GM23338 (cell line): ENCODE measurements around the gene SRSF5. TPM values are rescaled to one million over a fixed set of nuclear protein-coding genes. Genes with fewer than 3 reads are reported as not detected.

Experiments
- ATAC-seq: fragments of 200-7000 bp; cut with Tn5 transposase; 3 replicates; pipeline ENCODE4 v1.9.1; 2020
- DNase-seq: peaks from one replicate; pipeline ENCODE4 v3.0.0-alpha.2; 2015; ENCODE audit warnings: low spot score
- H2AFZ ChIP-seq: fragments of 200-600 bp; sonication (generic); 2 replicates; pipeline ENCODE4 v1.8.0; 2016; ENCODE audit warnings: antibody characterized with exemption, mild to moderate bottlenecking, moderate library complexity
- H3F3A ChIP-seq: fragments of 200-600 bp; sonication (generic); replicated peaks from 2 replicates; pipeline ENCODE4 v1.8.0; 2017; ENCODE audit warnings: antibody characterized with exemption, mixed run types, low read depth
- H3K27ac ChIP-seq: fragments of 200-600 bp; sonication (generic); 2 replicates; pipeline ENCODE4 v1.6.1; 2016; ENCODE audit warnings: low read depth
- H3K27me3 ChIP-seq: fragments of 200-600 bp; sonication (generic); 2 replicates; pipeline ENCODE4 v1.8.0; 2016; ENCODE audit warnings: mild to moderate bottlenecking, mixed run types, moderate library complexity; ENCODE audit not compliant: insufficient read depth
- H3K36me3 ChIP-seq: fragments of 200-600 bp; sonication (generic); 2 replicates; pipeline ENCODE4 v1.8.0; 2016; ENCODE audit warnings: mild to moderate bottlenecking; ENCODE audit not compliant: insufficient read depth
- H3K4me1 ChIP-seq: fragments of 200-600 bp; sonication (generic); 2 replicates; pipeline ENCODE4 v1.8.0; 2016; ENCODE audit warnings: mild to moderate bottlenecking, moderate library complexity; ENCODE audit not compliant: insufficient read depth
- H3K4me2 ChIP-seq: fragments of 200-600 bp; sonication (generic); 2 replicates; pipeline ENCODE4 v1.7.1; 2017; ENCODE audit warnings: mixed run types
- H3K4me3 ChIP-seq: fragments of 200-600 bp; sonication (generic); 2 replicates; pipeline ENCODE4 v1.6.1; 2016; ENCODE audit warnings: mixed run types
- H3K79me2 ChIP-seq: fragments of 200-600 bp; sonication (generic); replicated peaks from 2 replicates; pipeline ENCODE4 v1.8.0; 2017; ENCODE audit warnings: mild to moderate bottlenecking; ENCODE audit not compliant: insufficient read depth
- H3K9me2 ChIP-seq: fragments of 200-600 bp; sonication (generic); 2 replicates; pipeline ENCODE4 v1.8.0; 2017; ENCODE audit not compliant: insufficient read depth
- H4K20me1 ChIP-seq: fragments of 200-600 bp; sonication (generic); replicated peaks from 2 replicates; pipeline ENCODE4 v1.8.0; 2017; ENCODE audit warnings: mild to moderate bottlenecking; ENCODE audit not compliant: insufficient read depth
- H3K27ac Mint-ChIP-seq: 2 replicates; pipeline ENCODE4 v1.8.0; 2020; ENCODE audit warnings: inconsistent platforms, mild to moderate bottlenecking, moderate library complexity, mixed read lengths
- H3K27me3 Mint-ChIP-seq: 3 replicates; pipeline ENCODE4 v1.8.0; 2022; ENCODE audit warnings: low read depth, mild to moderate bottlenecking, moderate library complexity, mixed read lengths, inconsistent platforms; ENCODE audit not compliant: insufficient read depth, poor library complexity
- H3K36me3 Mint-ChIP-seq: 3 replicates; pipeline ENCODE4 v1.8.0; 2021; ENCODE audit warnings: low read depth, mild to moderate bottlenecking, inconsistent platforms, moderate library complexity, mixed read lengths
- H3K4me1 Mint-ChIP-seq: 3 replicates; pipeline ENCODE4 v1.8.0; 2020; ENCODE audit warnings: mild to moderate bottlenecking, inconsistent platforms, mixed read lengths
- H3K4me3 Mint-ChIP-seq: 3 replicates; pipeline ENCODE4 v1.8.0; 2021; ENCODE audit warnings: moderate library complexity, mild to moderate bottlenecking, inconsistent platforms, mixed read lengths
- H3K9me3 Mint-ChIP-seq: 3 replicates; pipeline ENCODE4 v1.8.0; 2020; ENCODE audit warnings: moderate library complexity, mild to moderate bottlenecking, inconsistent platforms, mixed read lengths
- CREB1 ChIP-seq: fragments of 250-450 bp; sonication (Bioruptor Pico); IDR thresholded peaks from 2 replicates; pipeline ENCODE4 v1.5.0; 2020; ENCODE audit warnings: low read depth, mild to moderate bottlenecking, moderate library complexity
- CTCF ChIP-seq, 2 experiments: fragments of 200-600 bp in 1 of 2; sonication (generic) in 1 of 2; conservative IDR thresholded peaks; 2 replicates each; pipeline versions ENCODE4 v1.5.1 to v1.6.1; 2016 to 2017; ENCODE audit warnings: antibody characterized with exemption in 2 of 2, low read depth in 2 of 2, mild to moderate bottlenecking in 2 of 2, moderate library complexity in 1 of 2
- ETS1 ChIP-seq: IDR thresholded peaks from 2 replicates; pipeline ENCODE4 v1.6.1; 2016; ENCODE audit warnings: antibody characterized with exemption
- EZH2 ChIP-seq: fragments of 200-600 bp; sonication (generic); IDR thresholded peaks from one replicate; pipeline ENCODE4 v1.8.0; 2017; ENCODE audit warnings: antibody characterized with exemption, mild to moderate bottlenecking, low read depth; ENCODE audit not compliant: unreplicated experiment
- JUNB ChIP-seq: IDR thresholded peaks from one replicate; pipeline ENCODE4 v1.6.1; 2016; ENCODE audit warnings: antibody characterized with exemption; ENCODE audit not compliant: unreplicated experiment
- POLR2AphosphoS5 ChIP-seq: IDR thresholded peaks from 2 replicates; pipeline ENCODE4 v1.6.1; 2016; ENCODE audit warnings: antibody characterized with exemption, low read depth
- REST ChIP-seq: IDR thresholded peaks from one replicate; pipeline ENCODE4 v1.6.1; 2018; ENCODE audit warnings: antibody characterized with exemption; ENCODE audit not compliant: unreplicated experiment
- STAT1 ChIP-seq: IDR thresholded peaks from one replicate; pipeline ENCODE4 v1.6.1; 2016; ENCODE audit warnings: antibody characterized with exemption; ENCODE audit not compliant: unreplicated experiment
- ZNF114 ChIP-seq: fragments of 250-450 bp; sonication (Bioruptor Pico); IDR thresholded peaks from 2 replicates; pipeline ENCODE4 v1.5.0; 2020; ENCODE audit warnings: mild to moderate bottlenecking, moderate library complexity
- ZNF462 ChIP-seq: fragments of 250-450 bp; sonication (Bioruptor Pico); IDR thresholded peaks from 2 replicates; pipeline ENCODE4 v1.5.0; 2020; ENCODE audit warnings: mild to moderate bottlenecking, moderate library complexity
- polyA plus RNA-seq: library from polyadenylated mRNA; unstranded; fragments of >200 nt; fragmentation: Nextera tagmentation; extraction: Ambion mirVana; gene quantifications from 2 replicates; pipeline ENCODE4 v1.2.1, GENCODE V29; 2016
- total RNA-seq: library from RNA; depleted of rRNA; stranded (reverse); fragments of >200 nt; shearing (Covaris generic); gene quantifications from 2 replicates; pipeline ENCODE4 v1.2.3, GENCODE V29; 2014

SRSF5 gene
- total and polyA plus RNA-seq, 2 experiments from 2014 or later, result 172 to 389 TPM

- H3K79me2 ChIP-seq, result no peaks in the 10 kb centered on the region
- no peaks in the 10 kb centered on the region for H3K36me3 ChIP-seq
- no peaks in the 10 kb centered on the region for H3K9me2 ChIP-seq
- H3K27ac ChIP-seq, result no peak overlapping the region
- Mint-ChIP-seq H3K27me3 (peaks cover 9% of the 10 kb centered on the region), H3K36me3 (no peaks in the 10 kb centered on the region; the same call in 2 of the 3 replicates), H3K9me3 (no peaks in the 10 kb centered on the region; the same call in 1 of the 3 replicates), H3K27ac (no peak overlapping the region), H3K4me1 (peaks cover 3% of the 10 kb centered on the region; the same call in 2 of the 3 replicates), H3K4me3 (no peak overlapping the region; the same call in 2 of the 3 replicates)
- DNase-seq, result no peak
- no peaks in the 10 kb centered on the region for H3F3A ChIP-seq
- no peak overlapping the region for H2AFZ ChIP-seq
- no peaks in the 10 kb centered on the region for H3K4me1 ChIP-seq
- no peak overlapping the region for H3K4me2 ChIP-seq
- no peaks in the 10 kb centered on the region for H3K27me3 ChIP-seq
- ATAC-seq, result no peak
- H4K20me1 ChIP-seq, result no peaks in the 10 kb centered on the region
- no peak overlapping the region for H3K4me3 ChIP-seq
- TF ChIP-seq ETS1 (no peak), EZH2 (no peak), REST (no peak), CTCF (conservative IDR thresholded peaks at IDR 0.05; ENCODE audit: low read depth in 2 of 2) (no peak), STAT1 (no peak), ZNF462 (CRISPR knock-in tag) (no peak), CREB1 (CRISPR knock-in tag) (no peak), ZNF114 (CRISPR knock-in tag) (no peak), JUNB (no peak), POLR2AphosphoS5 (no peak)
Measured at GRCh38 chr14:69792887-69793421, 26.0 kb downstream of the SRSF5 start.
